Vagina (tissue), 2 donors: ENCODE data around the gene WSB1.
A peak's percentile ranks its signal among the peaks of the same experiment; 100 is the strongest.

ENCODE experiments used
- POLR2A ChIP-seq, 2 donors: fragments of 450-650 bp; IDR thresholded peaks; one replicate each; pipeline ENCODE4 v1.6.1; 2017; ENCODE audit warnings: antibody characterized with exemption in 2 of 2, mild to moderate bottlenecking in 2 of 2, moderate library complexity in 2 of 2
- POLR2AphosphoS5 ChIP-seq, 2 donors: sonication (generic); formaldehyde crosslinking; IDR thresholded peaks; one replicate each; pipeline ENCODE4 v1.9.0; 2017; ENCODE audit warnings: antibody characterized with exemption in 2 of 2, mild to moderate bottlenecking in 2 of 2, low read depth in 1 of 2; ENCODE audit not compliant: insufficient read depth in 1 of 2
- TF ChIP-seq, protein P1 (sequence below), 3 experiments: fragments of 450-650 bp in 2 of 3; fragments of 200-600 bp in 1 of 3; sonication (generic) in 1 of 3; IDR thresholded peaks; one replicate each; pipeline ENCODE4 v1.5.1; 2017 to 2019; ENCODE audit warnings: antibody characterized with exemption in 3 of 3, mild to moderate bottlenecking in 2 of 3, moderate library complexity in 2 of 3

DNA sequence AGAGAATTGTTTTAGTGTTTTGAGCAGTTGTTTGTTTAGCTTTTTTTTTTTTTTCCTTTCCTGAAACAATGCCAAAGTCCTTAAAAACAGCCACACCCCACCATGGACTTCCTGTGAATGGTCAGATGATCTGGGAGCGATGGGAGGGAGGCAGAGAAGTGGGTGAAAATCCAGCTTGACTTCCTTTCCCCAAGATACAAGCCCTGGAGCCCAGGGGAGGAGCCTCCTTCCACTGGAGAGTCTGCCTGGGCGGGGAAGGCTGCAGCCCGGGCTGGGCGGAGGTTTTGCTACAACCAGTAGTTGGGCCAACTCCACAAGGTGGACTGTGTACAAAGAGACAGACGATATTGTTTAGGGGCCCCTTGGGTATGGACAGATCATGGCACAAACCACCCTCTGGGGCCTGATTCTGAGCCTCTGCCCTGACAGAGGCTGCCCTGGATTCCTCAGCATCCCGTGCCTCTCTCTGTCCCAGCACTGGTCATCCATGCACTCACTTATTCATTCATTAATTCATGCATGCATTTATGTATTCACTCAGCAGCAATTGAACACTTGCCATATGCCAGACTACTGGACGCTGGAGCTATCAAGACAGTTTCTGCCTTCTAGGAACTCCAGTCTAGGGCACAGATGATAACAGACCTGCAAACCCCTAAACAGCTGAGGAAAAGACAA, 29.8 kb downstream of the WSB1 start:
- TF ChIP-seq, protein P1, sequence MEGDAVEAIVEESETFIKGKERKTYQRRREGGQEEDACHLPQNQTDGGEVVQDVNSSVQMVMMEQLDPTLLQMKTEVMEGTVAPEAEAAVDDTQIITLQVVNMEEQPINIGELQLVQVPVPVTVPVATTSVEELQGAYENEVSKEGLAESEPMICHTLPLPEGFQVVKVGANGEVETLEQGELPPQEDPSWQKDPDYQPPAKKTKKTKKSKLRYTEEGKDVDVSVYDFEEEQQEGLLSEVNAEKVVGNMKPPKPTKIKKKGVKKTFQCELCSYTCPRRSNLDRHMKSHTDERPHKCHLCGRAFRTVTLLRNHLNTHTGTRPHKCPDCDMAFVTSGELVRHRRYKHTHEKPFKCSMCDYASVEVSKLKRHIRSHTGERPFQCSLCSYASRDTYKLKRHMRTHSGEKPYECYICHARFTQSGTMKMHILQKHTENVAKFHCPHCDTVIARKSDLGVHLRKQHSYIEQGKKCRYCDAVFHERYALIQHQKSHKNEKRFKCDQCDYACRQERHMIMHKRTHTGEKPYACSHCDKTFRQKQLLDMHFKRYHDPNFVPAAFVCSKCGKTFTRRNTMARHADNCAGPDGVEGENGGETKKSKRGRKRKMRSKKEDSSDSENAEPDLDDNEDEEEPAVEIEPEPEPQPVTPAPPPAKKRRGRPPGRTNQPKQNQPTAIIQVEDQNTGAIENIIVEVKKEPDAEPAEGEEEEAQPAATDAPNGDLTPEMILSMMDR (IDR thresholded peaks at IDR 0.05), result no peak
- TF ChIP-seq POLR2AphosphoS5 (IDR thresholded peaks at IDR 0.05; ENCODE audit: insufficient read depth in 1 of 2, low read depth in 1 of 2) (peak; percentile 45 to 56), POLR2A (IDR thresholded peaks at IDR 0.05) (no peak)
